Measurements from ENCODE around the gene SMG6. TPM values are rescaled to one million over a fixed set of nuclear protein-coding genes. Genes with fewer than 3 reads are reported as not detected.

Gene SMG6
- polyA plus RNA-seq, 1 of the 3 experiments (the other 2 are of a cell fraction) = 15.7 TPM

DNA sequence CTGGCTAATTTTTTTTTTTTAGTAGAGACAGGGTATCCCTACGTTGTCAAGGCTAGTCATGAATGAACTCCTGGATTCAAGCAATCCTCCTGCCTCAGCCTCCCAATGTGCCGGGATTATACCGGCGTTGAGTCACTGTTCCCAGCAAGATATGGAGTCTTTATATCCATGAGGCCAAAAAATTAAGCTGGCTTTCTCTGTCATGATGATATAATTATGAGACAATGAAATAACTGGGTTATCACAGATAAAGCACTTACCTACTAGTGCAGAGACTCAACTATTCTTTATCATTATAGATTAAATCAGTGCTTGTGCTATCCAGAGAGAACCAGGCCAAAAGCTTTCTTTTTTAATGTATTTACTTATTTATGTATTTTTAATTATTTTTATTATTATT lies 36.2 kb downstream of the SMG6 start:
- Histone ChIP-seq H3K79me2 (ENCODE audit: insufficient read depth) (peaks cover 26% of the 10 kb centered on the region), H3K9me3 (no peaks in the 10 kb centered on the region), H3K36me3 (replicated peaks in 1 of 2; ENCODE audit: control insufficient read depth in 1 of 2, insufficient read depth in 2 of 2, low read length in 1 of 2) (peaks cover 15 to 16% of the 10 kb centered on the region in 2 experiments), H3K4me1 (ENCODE audit: control insufficient read depth in 1 of 2, insufficient read depth in 2 of 2, low read depth in 1 of 2, low read length in 1 of 2) (peaks cover 5 to 23% of the 10 kb centered on the region in 2 experiments; a peak in 3 of 4 replicates), H3K27me3 (ENCODE audit: insufficient read depth) (no peaks in the 10 kb centered on the region), H4K20me1 (ENCODE audit: insufficient read depth) (peaks cover under 1% of the 10 kb centered on the region; the same call in 1 of the 2 replicates), H3K27ac (ENCODE audit: low read depth in 2 of 2, low read length in 1 of 2) (no peak overlapping the region), H3F3A (replicated peaks; ENCODE audit: insufficient read depth) (peaks cover 21% of the 10 kb centered on the region), H3K4me3 (ENCODE audit: low read depth in 2 of 2, low read length in 1 of 2) (no peak overlapping the region), H2AFZ (ENCODE audit: low read depth) (no peak overlapping the region), H3K9me2 (no peaks in the 10 kb centered on the region), H3K4me2 (no peak overlapping the region), H3K9ac (no peak overlapping the region)
- no peak for TF ChIP-seq SIN3A (IDR thresholded peaks at IDR 0.05; ENCODE audit: borderline replicate concordance, low read depth, low read length)
- no peak for TF ChIP-seq FOXM1 (IDR thresholded peaks at IDR 0.05; ENCODE audit: low read depth)
- no peak for TF ChIP-seq RCOR1 (IDR thresholded peaks at IDR 0.05; ENCODE audit: low read length)
- no peak for TF ChIP-seq TEAD4 (IDR thresholded peaks at IDR 0.05; ENCODE audit: borderline replicate concordance, insufficient read depth)
- no peak for TF ChIP-seq RXRA (IDR thresholded peaks at IDR 0.05; ENCODE audit: borderline replicate concordance, low read depth)
- TF ChIP-seq EZH2phosphoT487 (IDR thresholded peaks at IDR 0.05; ENCODE audit: borderline replicate concordance, low read depth) = no peak
- TF ChIP-seq, protein P1, sequence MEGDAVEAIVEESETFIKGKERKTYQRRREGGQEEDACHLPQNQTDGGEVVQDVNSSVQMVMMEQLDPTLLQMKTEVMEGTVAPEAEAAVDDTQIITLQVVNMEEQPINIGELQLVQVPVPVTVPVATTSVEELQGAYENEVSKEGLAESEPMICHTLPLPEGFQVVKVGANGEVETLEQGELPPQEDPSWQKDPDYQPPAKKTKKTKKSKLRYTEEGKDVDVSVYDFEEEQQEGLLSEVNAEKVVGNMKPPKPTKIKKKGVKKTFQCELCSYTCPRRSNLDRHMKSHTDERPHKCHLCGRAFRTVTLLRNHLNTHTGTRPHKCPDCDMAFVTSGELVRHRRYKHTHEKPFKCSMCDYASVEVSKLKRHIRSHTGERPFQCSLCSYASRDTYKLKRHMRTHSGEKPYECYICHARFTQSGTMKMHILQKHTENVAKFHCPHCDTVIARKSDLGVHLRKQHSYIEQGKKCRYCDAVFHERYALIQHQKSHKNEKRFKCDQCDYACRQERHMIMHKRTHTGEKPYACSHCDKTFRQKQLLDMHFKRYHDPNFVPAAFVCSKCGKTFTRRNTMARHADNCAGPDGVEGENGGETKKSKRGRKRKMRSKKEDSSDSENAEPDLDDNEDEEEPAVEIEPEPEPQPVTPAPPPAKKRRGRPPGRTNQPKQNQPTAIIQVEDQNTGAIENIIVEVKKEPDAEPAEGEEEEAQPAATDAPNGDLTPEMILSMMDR (IDR thresholded peaks at IDR 0.05) = no peak
- TF ChIP-seq MXI1 (IDR thresholded peaks at IDR 0.05; ENCODE audit: low read depth, low read length) = no peak
- TF ChIP-seq TAF1 (IDR thresholded peaks at IDR 0.05; ENCODE audit: borderline replicate concordance, low read depth, low read length) = no peak
- no peak for TF ChIP-seq JUND (IDR thresholded peaks at IDR 0.05)
- CTCF ChIA-PET = interaction anchor here (0.9 to 2.0 kb wide), 4 partner anchors 9 to 359 kb away, joined by 3 to 9 read pairs (median 4); no protein-coding TSS in a partner anchor
- DNase-seq = peak; percentile 27
- 89% methylated on average over 4 of the region's 4 CpGs for WGBS (ENCODE audit: low lambda C conversion rate)
- POLR2A ChIA-PET = no interaction called here

DNA sequence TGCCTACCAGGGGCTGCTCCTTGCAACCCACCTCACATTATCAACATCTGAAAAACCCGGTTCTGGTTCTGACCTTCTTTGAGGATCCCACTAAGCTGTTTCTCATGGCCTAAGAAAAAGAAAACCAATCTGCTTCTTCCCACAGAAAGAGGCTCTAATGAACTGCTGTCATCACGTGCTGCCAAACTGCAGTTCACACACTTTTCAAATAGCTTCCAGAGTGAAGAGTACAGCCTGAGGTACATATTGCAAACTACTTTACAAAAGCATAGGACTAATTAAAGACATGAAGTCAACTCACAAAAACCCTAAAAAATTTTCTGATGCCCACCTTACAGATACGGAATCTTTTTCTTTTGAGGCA lies 36.7 kb downstream of the SMG6 start:
- Histone ChIP-seq H3K4me2 (no peak overlapping the region), H3K9me2 (no peaks in the 10 kb centered on the region), H4K20me1 (ENCODE audit: insufficient read depth) (peaks cover 3% of the 10 kb centered on the region; the same call in 1 of the 2 replicates), H3K9ac (no peak overlapping the region), H3K27ac (ENCODE audit: low read depth in 2 of 2, low read length in 1 of 2) (no peak overlapping the region), H2AFZ (ENCODE audit: low read depth) (no peak overlapping the region), H3F3A (replicated peaks; ENCODE audit: insufficient read depth) (peaks cover 26% of the 10 kb centered on the region), H3K27me3 (ENCODE audit: insufficient read depth) (no peaks in the 10 kb centered on the region), H3K79me2 (ENCODE audit: insufficient read depth) (peaks cover 26% of the 10 kb centered on the region), H3K4me3 (ENCODE audit: low read depth in 2 of 2, low read length in 1 of 2) (no peak overlapping the region), H3K9me3 (no peaks in the 10 kb centered on the region), H3K4me1 (ENCODE audit: control insufficient read depth in 1 of 2, insufficient read depth in 2 of 2, low read depth in 1 of 2, low read length in 1 of 2) (peaks cover 2 to 23% of the 10 kb centered on the region in 2 experiments; a peak in 3 of 4 replicates), H3K36me3 (replicated peaks in 1 of 2; ENCODE audit: control insufficient read depth in 1 of 2, insufficient read depth in 2 of 2, low read length in 1 of 2) (peaks cover 12 to 16% of the 10 kb centered on the region in 2 experiments)
- TF ChIP-seq IRF3 (IDR thresholded peaks at IDR 0.05; ENCODE audit: low read depth, low read length) = no peak
- TF ChIP-seq FOSL2 (IDR thresholded peaks at IDR 0.05; ENCODE audit: borderline replicate concordance, low read depth) = no peak
- ChIA-PET CTCF (interaction anchor here (1.0 to 2.0 kb wide), 2 partner anchors 15 to 22 kb away, joined by 4 to 9 read pairs; no protein-coding TSS in a partner anchor), POLR2A (no interaction called here)
- DNase-seq = no peak
- WGBS (ENCODE audit: low lambda C conversion rate) = 77% methylated on average over 3 of the region's 3 CpGs
